VCaP (cell line): ENCODE data around the gene KPTN.
A peak's percentile ranks its signal among the peaks of the same experiment; 100 is the strongest.

Experiments used
- H3K27ac ChIP-seq: fragments of 450-650 bp; 2 replicates; pipeline ENCODE4 v1.5.1; 2017
- TF ChIP-seq, protein P1 (sequence below): fragments of 450-650 bp; conservative IDR thresholded peaks from 2 replicates; pipeline ENCODE4 v1.5.1; 2017; ENCODE audit warnings: mild to moderate bottlenecking, moderate library complexity

The KPTN gene

DNA sequence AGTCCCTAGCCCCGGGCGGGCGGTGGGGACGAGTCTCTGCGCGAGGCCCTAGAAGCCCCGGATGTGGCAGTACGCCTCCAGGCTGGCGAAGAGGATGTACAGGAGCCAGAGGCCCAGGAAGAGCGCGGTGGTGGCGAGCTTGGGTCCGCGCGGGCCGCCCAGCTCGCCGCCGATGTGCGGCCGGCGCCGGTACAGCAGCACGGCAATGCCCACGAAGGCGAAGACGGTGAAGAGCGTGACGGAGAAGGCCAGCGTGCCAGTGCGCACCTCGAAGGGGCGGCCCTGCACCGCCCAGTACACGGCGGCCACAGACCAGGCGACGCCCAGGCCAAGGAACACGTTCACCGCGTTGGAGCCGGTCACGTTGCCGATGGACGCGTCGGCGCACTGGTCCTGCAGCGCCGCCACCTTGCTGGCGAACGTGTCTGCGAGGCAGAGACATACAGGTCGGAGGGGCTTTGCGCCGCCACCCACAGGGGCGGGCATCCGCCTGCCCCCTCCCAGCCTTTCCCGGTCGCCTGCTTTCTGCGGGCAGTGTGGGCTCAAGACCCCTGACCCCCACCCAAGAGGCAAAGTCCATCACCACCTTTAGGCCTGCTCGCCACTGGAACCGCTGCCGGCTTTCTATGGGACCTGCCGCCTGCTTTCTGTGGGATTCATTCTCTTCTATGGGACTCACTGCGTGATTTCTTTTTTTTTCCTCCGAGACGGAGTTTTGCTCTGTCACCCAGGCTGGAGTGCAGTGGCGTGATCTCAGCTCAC is 53.8 kb downstream of the KPTN start:
- TF ChIP-seq, protein P1, sequence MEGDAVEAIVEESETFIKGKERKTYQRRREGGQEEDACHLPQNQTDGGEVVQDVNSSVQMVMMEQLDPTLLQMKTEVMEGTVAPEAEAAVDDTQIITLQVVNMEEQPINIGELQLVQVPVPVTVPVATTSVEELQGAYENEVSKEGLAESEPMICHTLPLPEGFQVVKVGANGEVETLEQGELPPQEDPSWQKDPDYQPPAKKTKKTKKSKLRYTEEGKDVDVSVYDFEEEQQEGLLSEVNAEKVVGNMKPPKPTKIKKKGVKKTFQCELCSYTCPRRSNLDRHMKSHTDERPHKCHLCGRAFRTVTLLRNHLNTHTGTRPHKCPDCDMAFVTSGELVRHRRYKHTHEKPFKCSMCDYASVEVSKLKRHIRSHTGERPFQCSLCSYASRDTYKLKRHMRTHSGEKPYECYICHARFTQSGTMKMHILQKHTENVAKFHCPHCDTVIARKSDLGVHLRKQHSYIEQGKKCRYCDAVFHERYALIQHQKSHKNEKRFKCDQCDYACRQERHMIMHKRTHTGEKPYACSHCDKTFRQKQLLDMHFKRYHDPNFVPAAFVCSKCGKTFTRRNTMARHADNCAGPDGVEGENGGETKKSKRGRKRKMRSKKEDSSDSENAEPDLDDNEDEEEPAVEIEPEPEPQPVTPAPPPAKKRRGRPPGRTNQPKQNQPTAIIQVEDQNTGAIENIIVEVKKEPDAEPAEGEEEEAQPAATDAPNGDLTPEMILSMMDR = 0 out of 2 replicates have a peak, but pooled peaks have one; percentile 13

GRCh38 chr19:47429140-47429793 is 54.8 kb downstream of the KPTN start:
- no peak overlapping the region for H3K27ac ChIP-seq
- TF ChIP-seq, protein P1 = no peak

More for the DNA sequence above, 53.8 kb downstream of the KPTN start:
- no peak overlapping the region for H3K27ac ChIP-seq

DNA sequence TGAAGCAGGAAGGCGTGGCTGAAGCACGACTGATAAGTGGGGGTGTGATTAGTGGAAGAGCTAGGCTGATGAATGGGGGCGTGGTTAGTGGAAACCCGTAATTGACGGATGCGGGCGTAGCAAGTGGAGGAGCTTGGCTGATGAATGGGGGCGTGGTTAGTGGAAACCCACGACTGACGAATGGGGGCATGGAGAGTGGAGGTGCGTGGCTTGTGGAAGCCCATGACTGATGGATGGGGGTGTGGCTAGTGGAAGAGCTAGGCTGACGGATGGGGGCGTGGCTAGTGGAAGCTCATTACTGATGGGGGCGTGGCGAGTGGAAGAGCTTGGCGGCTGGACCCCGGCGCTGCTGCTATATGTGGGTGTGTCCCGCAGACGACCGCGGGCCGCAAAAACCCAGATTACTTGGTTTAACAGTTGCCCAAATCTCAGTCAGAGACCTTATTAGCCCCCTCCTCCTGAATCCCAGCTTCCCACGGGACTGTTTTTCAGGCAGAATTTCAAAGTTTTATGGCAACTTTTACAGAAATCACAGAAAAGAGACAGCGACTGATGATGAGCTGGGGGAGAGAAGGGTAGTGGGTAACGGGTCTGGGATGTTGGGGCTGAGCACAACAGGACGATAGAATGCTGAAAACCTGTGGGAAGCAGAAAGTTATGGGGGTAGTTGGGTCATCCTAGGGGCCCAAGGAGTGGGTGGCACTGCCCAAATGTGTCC is 55.7 kb downstream of the KPTN start:
- TF ChIP-seq, protein P1 = no peak
- H3K27ac ChIP-seq = peak overlapping the region; percentile 68

DNA sequence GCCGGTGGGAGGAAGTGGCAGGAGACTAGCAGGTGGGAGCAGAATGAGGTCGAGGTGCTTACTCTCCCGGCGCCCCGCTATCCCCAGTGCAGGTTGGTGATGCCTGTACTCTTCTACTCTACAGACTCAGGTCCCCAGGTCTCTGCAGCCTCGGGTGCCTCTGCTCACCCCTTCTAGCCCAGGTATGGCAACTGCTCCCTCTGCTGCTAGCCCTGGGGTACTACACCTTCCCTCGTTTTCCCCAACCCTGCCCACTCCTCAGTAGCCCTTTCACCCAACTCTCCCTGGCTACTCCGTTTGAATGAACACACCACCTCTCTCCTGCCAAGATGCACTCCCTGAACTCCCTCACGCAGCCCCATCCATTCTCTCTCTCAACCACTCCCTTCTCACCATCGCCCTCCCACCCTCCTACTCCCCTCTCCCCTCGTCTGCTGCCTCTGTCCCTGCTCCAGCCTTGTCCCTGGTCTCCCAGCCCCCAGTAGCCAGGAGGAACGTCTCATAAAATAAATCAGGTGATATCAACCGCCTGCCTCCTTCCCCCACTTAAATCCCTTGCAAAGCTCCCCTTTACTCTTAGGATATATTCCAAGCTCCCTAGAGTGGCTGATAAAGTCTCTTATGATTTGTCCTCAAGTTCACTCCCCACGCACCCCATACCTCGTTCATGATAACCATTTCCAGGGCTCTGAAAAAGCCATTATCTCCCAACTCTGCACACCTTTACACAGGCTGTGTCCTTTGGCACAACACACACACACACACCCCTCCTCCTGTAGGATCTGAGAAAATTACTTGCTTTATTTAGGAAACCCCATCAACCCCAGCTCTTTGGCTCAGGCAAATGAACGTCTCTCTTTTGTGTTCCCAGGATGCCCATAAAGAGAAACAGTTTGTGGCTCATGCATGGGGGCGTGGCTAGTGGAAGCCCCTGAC is 56.5 kb downstream of the KPTN start:
- TF ChIP-seq, protein P1 = peak; percentile 94
- peak overlapping the region; percentile 68 for H3K27ac ChIP-seq
